Left cardiac atrium (tissue), 4 donors: ENCODE data around the gene SLC25A36. TPM values are rescaled to one million over a fixed set of nuclear protein-coding genes. Genes with fewer than 3 reads are reported as not detected.
A peak's percentile ranks its signal among the peaks of the same experiment; 100 is the strongest.
"Not testable (repeated sequence)": the region's sequence is repeated elsewhere in the genome, so short reads cannot be mapped to it uniquely, and the experiment has no call there.

ENCODE experiments used
- ATAC-seq, 2 donors: fragments of 200-7000 bp; cut with Tn5 transposase; one replicate each; pipeline ENCODE4 v1.9.1; 2020; ENCODE audit warnings: mild to moderate bottlenecking in 2 of 2, moderate library complexity in 2 of 2
- DNase-seq: peaks from one replicate; pipeline ENCODE4 v3.0.0-alpha.2; 2020
- intact Hi-C, 2 donors: fragments of 100-400 bp; cut with DNase I; formaldehyde crosslinking; loops; one replicate each; pipeline versions ENCODE4 v1.14.1 to v1.15.1; 2022 to 2023
- total RNA-seq, 2 donors: library from RNA; stranded (reverse); fragmentation: NEBNext Ultra II Directional; extraction: Animal tissue kit (Norgen Biotek cat#: 25700); gene quantifications; one replicate each; pipeline ENCODE4 v1.2.1, GENCODE V29; 2021
- donor health status: DM: no; HTN: yes; CAD: no.
- donor health status: DM: no; HTN: yes; CAD: no; lungs with severe emphysema.
- donor health status: DM: yes; HTN: yes; CAD: no.
- donor health status: Dilated cardiomyopathy.

The SLC25A36 gene
- total RNA-seq, 2 donors from 2014 or later, result 54.5 to 54.7 TPM

GRCh38 chr3:140927279-140928069 is 14.2 kb upstream of the SLC25A36 start:
- ATAC-seq (no peak), DNase-seq (no peak)
- intact Hi-C loops, result loop anchor here in 1 of 2 donors (10.0 kb wide), 1 partner anchor 267 kb away; no protein-coding TSS in a partner anchor

GRCh38 chr3:140929446-140929845 is 12.2 kb upstream of the SLC25A36 start:
- intact Hi-C loops, result loop anchor here in 1 of 2 donors (10.0 kb wide), 1 partner anchor 265 kb away; no protein-coding TSS in a partner anchor
- no peak for DNase-seq
- no peak for ATAC-seq

DNA sequence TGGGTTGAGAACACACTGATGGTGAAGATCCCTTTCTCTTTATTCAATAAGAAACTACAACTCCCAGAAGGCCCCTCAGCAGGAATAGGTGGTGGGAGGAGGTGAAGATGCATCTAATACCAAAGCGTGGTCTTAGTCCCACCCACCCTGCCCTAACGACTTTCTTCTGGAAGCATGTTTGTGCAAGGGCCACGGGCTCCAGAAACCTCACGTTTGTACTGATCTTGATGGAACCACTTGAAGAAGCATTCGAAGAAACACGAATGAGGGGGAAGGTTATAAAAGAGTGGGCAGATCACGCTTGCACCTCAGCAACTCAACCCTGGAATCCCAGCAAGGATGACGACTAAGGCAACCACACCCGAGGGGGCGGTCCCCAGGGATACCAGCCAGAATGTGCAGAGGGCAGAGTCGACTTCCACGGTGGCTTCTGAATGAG is 10.6 kb upstream of the SLC25A36 start:
- DNase-seq (no peak), ATAC-seq (peak in 1 of 2 donors; percentile 38)
- intact Hi-C loops, result no loop called here

DNA sequence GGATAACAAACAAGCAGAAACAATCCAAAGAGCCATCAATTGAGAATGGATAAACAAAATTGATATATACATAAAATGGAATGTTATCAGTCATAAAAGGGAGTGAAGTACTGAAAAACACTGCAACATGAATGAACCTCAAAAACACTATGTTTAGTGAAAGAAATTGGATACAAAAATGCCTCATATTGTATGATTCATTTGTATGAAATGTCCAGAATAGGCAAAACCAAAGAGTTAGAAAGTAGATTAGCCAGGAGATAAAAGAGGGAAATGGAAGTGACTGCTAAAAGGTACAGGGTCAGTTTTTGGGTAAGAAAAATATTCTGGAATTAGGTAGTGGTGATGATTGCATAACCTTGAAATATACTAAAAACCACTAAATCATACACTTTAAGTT is 9.8 kb upstream of the SLC25A36 start:
- ATAC-seq (no peak), DNase-seq (no peak)
- intact Hi-C loops, result no loop called here

DNA sequence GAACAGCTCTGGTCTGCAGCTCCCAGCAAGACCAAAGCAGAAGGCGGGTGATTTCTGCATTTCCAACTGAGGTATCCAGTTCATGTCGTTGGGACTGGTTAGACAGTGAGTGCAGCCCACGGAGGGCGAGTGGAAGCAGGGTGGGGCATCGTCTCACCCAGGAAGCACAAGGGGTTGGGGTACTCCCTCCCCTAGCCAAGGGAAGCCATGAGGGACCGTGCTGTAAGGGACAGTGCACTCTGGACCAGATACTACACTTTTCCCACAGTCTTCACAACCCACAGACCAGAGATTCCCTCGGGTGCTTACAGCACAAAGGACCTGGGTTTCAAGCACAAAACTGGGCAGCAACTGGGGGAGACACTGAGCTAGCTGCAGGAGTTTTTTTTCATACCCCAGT is 8.5 kb upstream of the SLC25A36 start:
- intact Hi-C loops, result no loop called here
- DNase-seq, result no peak
- ATAC-seq, result no peak

- intact Hi-C loops, result no loop called here
- ATAC-seq (no peak), DNase-seq (no peak)
Observed at GRCh38 chr3:140933552-140933951, 8.1 kb upstream of the SLC25A36 start.

- ATAC-seq, DNase-seq, intact Hi-C loops: not testable (repeated sequence)
Observed at GRCh38 chr3:140939305-140939704, 2.3 kb upstream of the SLC25A36 start.

DNA sequence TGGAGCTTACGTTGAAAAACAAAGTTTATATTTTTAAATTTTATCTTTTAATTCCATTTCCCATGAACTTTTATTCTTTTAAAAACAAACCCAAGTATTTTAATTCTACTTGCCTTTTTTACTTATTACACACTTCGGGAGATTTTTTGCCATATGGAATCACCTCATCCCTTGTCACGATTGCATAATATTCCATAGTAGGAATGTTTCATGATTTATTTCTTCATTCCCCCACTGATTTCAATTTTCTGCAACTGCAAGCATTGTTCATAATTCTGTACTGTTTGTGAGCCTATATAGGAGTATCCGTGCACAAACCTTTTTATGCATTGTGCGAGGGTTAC is 574 bp upstream of the SLC25A36 start:
- DNase-seq, result no peak

DNA sequence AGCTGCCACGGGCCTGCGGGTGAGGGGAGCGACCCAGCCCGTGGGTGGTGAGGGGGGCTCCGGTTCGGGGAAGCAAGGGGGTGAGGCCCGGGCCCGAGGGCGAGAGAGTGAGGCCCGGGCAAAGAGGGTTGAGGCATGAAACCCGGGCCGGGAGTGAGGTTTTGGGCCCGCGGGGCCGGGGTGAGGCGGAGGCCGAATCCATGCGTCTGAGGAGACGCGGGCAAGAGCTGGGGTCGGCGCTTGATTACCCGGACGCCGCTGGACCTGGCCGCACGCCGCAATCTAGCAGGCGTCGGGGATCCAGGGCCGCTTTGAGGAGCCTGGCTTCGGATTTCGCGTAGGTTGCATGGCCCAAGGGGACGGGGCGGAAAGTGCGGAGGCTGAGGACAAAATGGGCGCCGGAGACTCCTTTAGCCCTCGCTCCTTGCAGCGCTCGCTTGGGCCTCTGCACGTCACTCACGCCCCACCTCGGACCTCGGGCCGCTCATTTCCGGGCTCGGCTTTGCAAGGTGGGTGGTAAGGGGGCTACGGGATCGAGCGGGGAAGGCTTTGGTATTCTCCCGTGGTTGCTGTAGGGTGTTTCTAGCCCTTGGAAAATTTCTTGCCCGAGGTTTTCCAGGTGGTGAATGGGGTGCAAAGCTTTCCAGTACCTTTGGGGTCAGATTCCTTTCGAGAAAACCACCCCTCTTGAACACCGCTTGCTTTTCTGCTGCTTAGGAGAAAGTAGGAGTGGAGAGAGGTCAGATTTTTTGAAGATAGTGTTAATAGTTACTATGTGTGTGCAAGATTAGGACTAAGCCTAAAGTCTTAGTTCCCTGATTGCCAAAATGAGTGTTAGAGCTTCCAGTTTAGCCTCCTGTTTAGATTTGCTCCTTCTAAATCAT is 827 bp downstream of the SLC25A36 start:
- peak; percentile 72 for DNase-seq
- intact Hi-C loops, result no loop called here
- ATAC-seq, result peak; percentile 64 to 79

More for the DNA sequence above, 574 bp upstream of the SLC25A36 start:
- ATAC-seq, result no peak
- intact Hi-C loops, result no loop called here

DNA sequence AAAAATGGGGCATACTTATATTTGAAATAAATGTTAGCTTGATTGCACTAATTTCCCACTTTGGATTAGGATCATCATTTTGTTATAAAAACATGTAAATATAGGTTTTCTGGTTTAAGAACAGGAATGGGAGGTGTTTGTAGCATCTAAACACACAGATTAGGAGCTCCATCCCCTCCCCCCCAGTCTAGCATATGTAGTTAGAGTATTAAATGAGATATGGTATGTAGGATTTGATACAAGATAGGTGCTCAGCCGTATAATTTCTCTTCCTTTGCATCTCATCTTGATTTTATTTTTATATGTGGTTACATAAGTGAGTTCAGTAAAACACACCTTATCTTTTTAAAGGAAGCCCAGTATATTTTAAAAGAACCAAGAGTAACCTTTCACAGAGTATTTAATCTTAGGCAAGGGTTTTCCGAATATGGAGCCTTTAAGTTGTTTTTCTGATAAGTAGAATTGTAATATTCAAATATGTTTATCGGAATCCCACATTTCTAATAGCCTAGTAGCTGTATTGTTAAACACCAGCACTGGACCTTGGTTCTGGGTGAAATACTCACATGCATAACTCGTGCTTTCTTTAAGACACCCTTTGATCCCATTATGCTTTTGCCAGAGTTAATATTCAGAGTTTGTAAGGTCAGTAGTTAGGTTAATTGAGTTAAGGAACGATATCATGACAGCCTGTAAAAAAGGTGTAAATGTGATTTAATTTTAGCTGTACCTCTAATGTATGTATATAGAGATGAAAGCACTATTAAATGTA is 2.3 kb downstream of the SLC25A36 start:
- intact Hi-C loops, result no loop called here
- no peak for ATAC-seq
- DNase-seq, result no peak

- no peak for ATAC-seq
- intact Hi-C loops, result no loop called here
- DNase-seq, result no peak
Observed at GRCh38 chr3:140948460-140949249, 7.0 kb downstream of the SLC25A36 start.

GRCh38 chr3:140950144-140950543 is 8.5 kb downstream of the SLC25A36 start:
- DNase-seq (no peak), ATAC-seq (no peak)
- intact Hi-C loops, result no loop called here

GRCh38 chr3:140950863-140951262 is 9.2 kb downstream of the SLC25A36 start:
- intact Hi-C loops, result no loop called here
- DNase-seq (no peak), ATAC-seq (no peak)

DNA sequence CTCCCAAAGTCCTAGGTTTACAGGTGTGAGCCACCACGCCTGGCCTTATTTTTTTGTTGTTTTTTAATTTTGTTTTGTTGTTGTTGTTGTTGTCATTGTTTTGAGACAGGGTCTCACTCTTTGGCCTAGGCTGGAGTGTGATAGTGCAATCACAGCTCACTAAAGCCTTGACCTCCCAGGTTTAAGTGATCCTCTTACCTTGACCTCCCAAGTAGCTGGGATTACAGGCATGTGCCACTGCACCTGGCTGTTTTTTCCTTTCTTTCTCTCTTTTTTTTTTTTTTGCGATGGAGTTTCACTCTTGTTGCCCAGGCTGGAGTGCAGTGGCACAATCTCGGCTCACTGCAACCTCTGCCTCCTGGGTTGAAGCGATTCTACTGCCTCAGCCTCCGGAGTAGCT is 10.1 kb downstream of the SLC25A36 start:
- intact Hi-C loops, DNase-seq, ATAC-seq: not testable (repeated sequence)

DNA sequence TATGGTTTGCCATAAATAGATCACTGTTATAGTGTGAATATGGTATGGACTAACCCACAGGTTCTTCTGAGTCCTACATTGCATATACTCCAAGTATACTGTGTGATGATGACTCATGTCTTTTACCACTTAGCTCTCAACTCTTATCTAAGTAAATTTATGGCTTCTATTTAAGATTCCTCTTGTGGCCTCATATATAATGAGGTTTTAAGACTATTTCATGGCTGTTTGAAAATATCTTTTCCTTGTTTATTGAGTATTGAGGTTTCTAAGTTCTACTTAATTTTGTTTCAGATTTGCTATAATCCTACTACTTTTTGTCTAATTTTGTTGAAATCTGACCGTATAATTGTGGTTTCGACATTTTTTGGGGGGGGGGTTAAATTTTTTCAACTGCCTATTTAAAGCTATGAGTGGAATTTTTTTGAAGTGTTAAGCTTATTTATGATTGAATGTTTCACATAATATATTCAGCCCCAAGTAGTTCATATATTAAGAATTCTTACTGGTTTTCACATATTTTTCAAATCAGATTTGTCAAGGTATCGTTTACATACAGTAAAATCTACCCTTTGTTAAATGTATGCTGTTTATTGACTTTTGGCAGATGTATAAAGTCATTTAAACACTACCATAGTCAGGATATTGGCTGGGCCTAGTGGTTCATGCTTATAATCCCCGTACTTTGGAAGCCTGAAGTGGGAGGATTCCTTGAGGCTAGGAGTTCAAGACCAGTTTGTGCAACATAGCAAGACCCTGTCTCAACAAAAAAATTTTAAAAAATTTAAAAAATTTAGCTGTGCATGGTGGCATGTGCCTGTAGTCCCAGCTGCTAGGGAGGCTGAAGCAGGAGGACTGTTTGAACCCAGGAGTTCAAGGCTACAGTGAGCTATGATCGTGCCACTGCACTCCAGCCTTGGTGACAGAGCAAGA is 11.7 kb downstream of the SLC25A36 start:
- ATAC-seq, result no peak
- no peak for DNase-seq
- intact Hi-C loops, result no loop called here

DNA sequence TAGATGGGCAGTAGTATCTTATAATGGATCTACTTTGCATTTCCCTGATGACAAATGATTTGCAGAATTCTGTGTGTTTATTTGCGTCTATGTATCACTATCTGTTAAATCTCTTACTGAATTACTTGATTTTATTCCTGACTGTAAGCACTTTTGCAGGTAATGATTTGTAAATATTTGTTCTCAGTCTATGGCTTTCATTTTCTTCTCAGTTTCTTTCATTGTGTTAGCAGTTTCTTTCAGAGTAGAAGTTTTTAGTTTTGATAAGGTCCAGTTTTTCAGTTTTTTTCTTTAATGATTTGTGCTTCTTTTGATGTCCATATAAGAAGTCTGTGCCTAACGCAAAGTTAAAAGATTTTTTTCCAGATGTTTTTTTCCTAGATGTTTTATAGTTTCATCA is 12.9 kb downstream of the SLC25A36 start:
- intact Hi-C loops, result no loop called here
- DNase-seq (no peak), ATAC-seq (no peak)

DNA sequence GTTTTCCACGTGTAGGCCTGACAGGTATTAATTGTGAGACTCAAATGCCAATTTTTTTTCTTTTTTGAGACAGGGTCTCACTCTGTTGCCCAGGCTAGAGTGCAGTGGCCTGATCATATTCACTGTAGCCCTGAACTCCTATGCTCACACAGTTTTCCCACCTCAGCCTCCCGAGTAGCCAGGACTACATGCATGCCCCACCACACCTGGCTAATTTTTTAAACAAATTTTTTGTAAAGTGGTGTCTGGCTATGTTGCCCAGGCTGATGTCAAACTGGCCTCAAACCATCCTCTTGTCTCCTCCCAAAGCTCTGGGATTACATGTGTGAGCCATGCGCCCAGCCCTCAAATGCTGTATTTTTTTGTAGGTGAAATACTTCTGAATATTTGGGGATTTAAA is 14.0 kb downstream of the SLC25A36 start:
- intact Hi-C loops, result no loop called here
- DNase-seq (no peak), ATAC-seq (no peak)
